H1 (cell line): Measurements from ENCODE around the gene HFE. TPM values are rescaled to one million over a fixed set of nuclear protein-coding genes. Genes with fewer than 3 reads are reported as not detected.
"Not testable (repeated sequence)": the region's sequence is repeated elsewhere in the genome, so short reads cannot be mapped to it uniquely, and the experiment has no call there.

Experiments used
- CTCF ChIA-PET: fragments of 300-600 bp; sonication (Branson Sonifier 250); formaldehyde crosslinking; loops from one replicate; lab custom pipeline; 2021; ENCODE audit not compliant: partially characterized antibody; lab: Charles Lee
- POLR2A ChIA-PET: fragments of 300-600 bp; sonication (Branson Sonifier 250); formaldehyde crosslinking; loops from one replicate; lab custom pipeline; 2021; ENCODE audit warnings: inconsistent platforms; ENCODE audit not compliant: partially characterized antibody; lab: Charles Lee
- DNase-seq, 2 experiments: peaks; one replicate each; pipeline versions ENCODE4 v3.0.0 to v3.0.0-alpha.2; 2010 to 2022; ENCODE audit warnings: low spot score in 2 of 2, low read depth in 1 of 2, mixed read lengths in 1 of 2
- FAIRE-seq: peaks from 2 replicates; lab custom pipeline; 2011; peaks lifted over from hg19 to GRCh38; lab: Jason Lieb, UNC
- H2AFZ ChIP-seq: 2 replicates; pipeline ENCODE4 v1.8.1; 2012; ENCODE audit warnings: low read length, inconsistent platforms
- H2AK5ac ChIP-seq: 2 replicates; pipeline ENCODE4 v1.6.1; 2013; ENCODE audit warnings: low read depth, low read length
- H2BK120ac ChIP-seq: replicated peaks from 2 replicates; pipeline ENCODE3; 2013; ENCODE audit warnings: low read depth, low read length, inconsistent platforms
- H2BK12ac ChIP-seq: 2 replicates; pipeline ENCODE4 v1.6.1; 2013; ENCODE audit warnings: low read depth, low read length
- H2BK15ac ChIP-seq: 2 replicates; pipeline ENCODE4 v1.6.1; 2013; ENCODE audit warnings: low read length
- H2BK20ac ChIP-seq: 2 replicates; pipeline ENCODE4 v1.6.1; 2013; ENCODE audit warnings: low read length
- H2BK5ac ChIP-seq: 2 replicates; pipeline ENCODE4 v1.6.1; 2013; ENCODE audit warnings: low read depth, low read length
- H3K14ac ChIP-seq: 2 replicates; pipeline ENCODE4 v1.6.1; 2013; ENCODE audit warnings: inconsistent platforms; ENCODE audit not compliant: insufficient read length
- H3K18ac ChIP-seq: 2 replicates; pipeline ENCODE4 v1.6.1; 2013; ENCODE audit warnings: low read length; ENCODE audit errors: extremely low read depth
- H3K23ac ChIP-seq: 2 replicates; pipeline ENCODE4 v1.6.1; 2013; ENCODE audit warnings: inconsistent platforms; ENCODE audit not compliant: insufficient read length
- H3K23me2 ChIP-seq: 2 replicates; pipeline ENCODE4 v1.6.1; 2013; ENCODE audit warnings: low read depth, low read length
- H3K27ac ChIP-seq: 2 replicates; pipeline ENCODE4 v1.6.1; 2011; ENCODE audit warnings: low read depth, low read length, inconsistent platforms
- H3K27me3 ChIP-seq, 4 experiments: replicated peaks in 1 of 4; 1 replicate in 1 of 4; 2 replicates in 3 of 4; pipeline versions ENCODE4 v1.6.1 to v1.8.1; 2011 to 2013; ENCODE audit warnings: low read length in 3 of 4, mild to moderate bottlenecking in 3 of 4, inconsistent platforms in 2 of 4, mixed read lengths in 2 of 4, moderate library complexity in 1 of 4; ENCODE audit not compliant: control insufficient read depth in 3 of 4, insufficient read depth in 3 of 4; ENCODE audit errors: extremely low read depth in 1 of 4
- H3K36me3 ChIP-seq, 4 experiments: 2 replicates each; pipeline versions ENCODE4 v1.6.1 to v1.8.1; 2011 to 2013; ENCODE audit warnings: mild to moderate bottlenecking in 4 of 4, low read length in 3 of 4, moderate library complexity in 2 of 4, control low read depth in 1 of 4, inconsistent platforms in 1 of 4; ENCODE audit not compliant: insufficient read depth in 4 of 4, control insufficient read depth in 2 of 4
- H3K4ac ChIP-seq: replicated peaks from 2 replicates; pipeline ENCODE3; 2013; ENCODE audit warnings: low read length, low read depth, mixed read lengths, inconsistent platforms; ENCODE audit not compliant: insufficient read length
- H3K4me1 ChIP-seq, 4 experiments: replicated peaks in 1 of 4; 1 replicate in 1 of 4; 2 replicates in 3 of 4; pipeline versions ENCODE4 v1.6.1 to v1.8.1; 2011 to 2013; ENCODE audit warnings: low read length in 3 of 4, inconsistent platforms in 2 of 4, mixed read lengths in 1 of 4; ENCODE audit not compliant: insufficient read depth in 4 of 4, control insufficient read depth in 3 of 4
- H3K4me2 ChIP-seq, 2 experiments: 2 replicates each; pipeline versions ENCODE4 v1.6.1 to v1.8.1; 2011 to 2013; ENCODE audit warnings: low read depth in 2 of 2, low read length in 2 of 2, control low read depth in 1 of 2, inconsistent platforms in 1 of 2, mild to moderate bottlenecking in 1 of 2; ENCODE audit not compliant: insufficient read depth in 1 of 2
- H3K4me3 ChIP-seq, 4 experiments: fragments of 200-600, 300-600 bp in 1 of 4; sonication (generic), shearing (Covaris generic), sonication (Bioruptor Twin) in 1 of 4; 2 replicates each; pipeline versions ENCODE4 v1.5.1 to v1.8.1; 2011 to 2016; ENCODE audit warnings: low read length in 4 of 4, low read depth in 3 of 4, control low read depth in 2 of 4, inconsistent platforms in 2 of 4, mild to moderate bottlenecking in 2 of 4, mixed read lengths in 1 of 4, moderate library complexity in 1 of 4; ENCODE audit not compliant: insufficient read depth in 2 of 4; ENCODE audit errors: extremely low read depth in 1 of 4
- H3K56ac ChIP-seq: replicated peaks from 2 replicates; pipeline ENCODE3; 2013; ENCODE audit warnings: low read depth, mild to moderate bottlenecking, mixed read lengths, low read length, inconsistent platforms; ENCODE audit not compliant: insufficient read length
- H3K79me1 ChIP-seq: 2 replicates; pipeline ENCODE4 v1.6.1; 2013; ENCODE audit warnings: low read depth, low read length, control low read depth
- H3K79me2 ChIP-seq, 2 experiments: 2 replicates each; pipeline versions ENCODE4 v1.6.1 to v1.8.1; 2012 to 2013; ENCODE audit warnings: low read length in 2 of 2, mild to moderate bottlenecking in 2 of 2, inconsistent platforms in 1 of 2; ENCODE audit not compliant: insufficient read depth in 2 of 2, control insufficient read depth in 1 of 2
- H3K9ac ChIP-seq, 4 experiments: replicated peaks in 1 of 4; 1 replicate in 1 of 4; 2 replicates in 3 of 4; pipeline versions ENCODE4 v1.6.1 to v1.8.1; 2011 to 2013; ENCODE audit warnings: low read depth in 3 of 4, low read length in 3 of 4, control low read depth in 2 of 4, mild to moderate bottlenecking in 2 of 4, moderate library complexity in 2 of 4, inconsistent platforms in 1 of 4; ENCODE audit errors: extremely low read depth in 1 of 4
- H3K9me3 ChIP-seq, 2 experiments: 2 replicates each; pipeline versions ENCODE4 v1.6.1 to v1.8.1; 2012 to 2013; ENCODE audit warnings: mild to moderate bottlenecking in 2 of 2, moderate library complexity in 2 of 2, control low read depth in 1 of 2, inconsistent platforms in 1 of 2, low read depth in 1 of 2, low read length in 1 of 2, mixed read lengths in 1 of 2; ENCODE audit not compliant: insufficient read depth in 2 of 2
- H4K20me1 ChIP-seq, 2 experiments: replicated peaks in 1 of 2; 2 replicates each; pipeline versions ENCODE3 to v1.8.1; 2011 to 2013; ENCODE audit warnings: inconsistent platforms in 2 of 2, low read length in 2 of 2, mild to moderate bottlenecking in 1 of 2; ENCODE audit not compliant: insufficient read depth in 2 of 2, control insufficient read depth in 1 of 2
- H4K5ac ChIP-seq: 2 replicates; pipeline ENCODE4 v1.6.1; 2013; ENCODE audit warnings: low read length, low read depth, mixed read lengths, inconsistent platforms; ENCODE audit not compliant: insufficient read length
- H4K8ac ChIP-seq: 2 replicates; pipeline ENCODE4 v1.8.0; 2013; ENCODE audit warnings: mild to moderate bottlenecking, moderate library complexity, low read length, inconsistent platforms; ENCODE audit not compliant: insufficient read depth; ENCODE audit errors: extremely low read depth
- H4K91ac ChIP-seq: replicated peaks from 2 replicates; pipeline ENCODE3; 2013; ENCODE audit warnings: low read length, mixed read lengths, inconsistent platforms; ENCODE audit not compliant: insufficient read length
- WGBS, 2 experiments: shearing (Covaris generic) in 1 of 2; methylation state at CpG; one replicate each; pipeline versions ENCODE4 v1.1.6 to v1.1.7; 2013 to 2015; ENCODE audit warnings: low lambda C conversion rate in 2 of 2, mixed read lengths in 2 of 2, inconsistent platforms in 1 of 2, low coverage in 1 of 2, missing lambda C conversion rate in 1 of 2; ENCODE audit not compliant: insufficient replicate concordance in 2 of 2, insufficient coverage in 1 of 2, insufficient read length in 1 of 2; ENCODE audit errors: extremely low coverage in 1 of 2, missing lambda C conversion rate in 1 of 2; 5-methylcytosine and 5-hydroxymethylcytosine counted together
- polyA plus RNA-seq, 7 experiments: library from polyadenylated mRNA; depleted of rRNA in 3 of 7; stranded (reverse) in 5 of 7; unstranded in 2 of 7; fragments of >200 nt in 5 of 7; fragments of 200-250 nt in 2 of 7; gene quantifications; 1 replicate in 5 of 7; 2 replicates in 1 of 7; 4 replicates in 1 of 7; pipeline versions ENCODE4 v1.2.1 to v1.2.3, GENCODE V29; 2011 to 2013; ENCODE audit warnings: missing spikeins in 2 of 7, mixed read lengths in 2 of 7
- total RNA-seq: library from RNA; stranded (reverse); fragmentation: NEBNext Ultra II Directional; extraction: Animal tissue kit (Norgen Biotek cat#: 25700); gene quantifications from 2 replicates; pipeline ENCODE4 v1.2.1, GENCODE V29; 2021

The HFE gene
- total and polyA plus RNA-seq, 2 of the 8 experiments (the other 6 are each of a cell fraction or from before 2014, with no cell fraction given), result 1.6 to 2.0 TPM

GRCh38 chr6:26047329-26047728 lies 39.9 kb upstream of the HFE start:
- H3K9me3 ChIP-seq, H3K18ac ChIP-seq, H3K36me3 ChIP-seq, H3K27me3 ChIP-seq, H2BK120ac ChIP-seq, H3K23me2 ChIP-seq, H2BK12ac ChIP-seq, H3K79me2 ChIP-seq, DNase-seq, H3K4me3 ChIP-seq, CTCF ChIA-PET, H2AFZ ChIP-seq, H4K5ac ChIP-seq, H3K4me1 ChIP-seq, H3K4ac ChIP-seq, H3K14ac ChIP-seq, H2BK20ac ChIP-seq, H2BK15ac ChIP-seq, H2AK5ac ChIP-seq, H3K4me2 ChIP-seq, H4K91ac ChIP-seq, H3K56ac ChIP-seq, H3K27ac ChIP-seq, H2BK5ac ChIP-seq, H4K20me1 ChIP-seq, H3K79me1 ChIP-seq, H3K23ac ChIP-seq, FAIRE-seq, H3K9ac ChIP-seq, H4K8ac ChIP-seq: not testable (repeated sequence)
- WGBS, 2 experiments, result 90 to 100% methylated on average over 1 to 13 of the region's 18 CpGs
- POLR2A ChIA-PET, result interaction anchor here (0.5 to 43.5 kb wide), 9 partner anchors 10 to 1819 kb away, joined by 3 to 1982 read pairs (median 27); a partner anchor contains a TSS
